GM18868 (cell line): ENCODE results near the gene BRIP1.
A peak's percentile ranks its signal among the peaks of the same experiment; 100 is the strongest.
"Not testable (repeated sequence)": the region's sequence is repeated elsewhere in the genome, so short reads cannot be mapped to it uniquely, and the experiment has no call there.

ENCODE experiments used
- ATAC-seq: cut with Tn5 transposase; IDR thresholded peaks from one replicate; pipeline ENCODE4 v1.9.1; 2021; ENCODE audit warnings: mild to moderate bottlenecking, moderate library complexity; ENCODE audit not compliant: unreplicated experiment

The BRIP1 gene

GRCh38 chr17:61862975-61863800 lies at the start of gene BRIP1:
TSS of gene BRIP1 (minus strand) at chr17:61863528. CDS start at chr17:61861539, 1,989 bp downstream.
- ATAC-seq, result peak; percentile 86

DNA sequence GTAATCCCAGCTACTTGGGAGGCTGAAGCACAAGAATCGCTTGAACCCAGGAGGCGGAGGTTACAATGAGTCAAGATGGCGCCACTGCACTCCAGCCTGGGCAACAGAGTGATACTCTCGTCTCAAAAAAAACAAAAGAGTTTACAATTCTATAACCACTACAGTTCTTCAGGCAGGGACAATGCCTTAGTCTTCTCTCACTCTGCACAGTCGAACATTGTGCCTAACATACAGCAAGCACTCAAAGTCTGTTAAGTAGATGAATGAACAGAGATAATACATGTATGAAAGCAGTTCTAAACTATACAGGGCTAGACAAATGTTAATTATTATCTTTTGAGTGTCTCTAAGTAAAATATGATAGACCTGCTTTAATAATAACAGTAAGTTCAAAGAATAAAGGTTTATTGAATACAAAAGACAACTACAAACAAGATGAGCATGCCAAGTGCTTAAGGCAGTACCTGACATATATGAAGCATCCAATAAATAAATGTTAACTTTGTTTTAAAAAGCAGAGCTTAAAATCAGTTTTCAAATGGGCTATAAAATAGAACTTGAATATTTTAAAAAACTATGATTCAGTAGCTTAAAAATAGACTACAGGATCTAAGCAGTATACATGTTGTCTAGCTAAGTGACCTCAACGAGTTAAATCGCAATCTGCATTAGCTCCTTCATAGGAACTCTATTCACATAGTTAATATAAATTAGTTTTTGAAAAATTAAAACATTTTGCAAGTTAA lies 45.1 kb upstream of the BRIP1 start:
- no peak for ATAC-seq

- no peak for ATAC-seq
Measured at GRCh38 chr17:61907361-61907760, 44.0 kb upstream of the BRIP1 start.

GRCh38 chr17:61904094-61904710 lies 40.9 kb upstream of the BRIP1 start:
- ATAC-seq, result peak; percentile 62

GRCh38 chr17:61903251-61903650 lies 39.9 kb upstream of the BRIP1 start:
- ATAC-seq, result no peak

GRCh38 chr17:61897548-61898180 lies 34.3 kb upstream of the BRIP1 start:
- ATAC-seq, result no peak

DNA sequence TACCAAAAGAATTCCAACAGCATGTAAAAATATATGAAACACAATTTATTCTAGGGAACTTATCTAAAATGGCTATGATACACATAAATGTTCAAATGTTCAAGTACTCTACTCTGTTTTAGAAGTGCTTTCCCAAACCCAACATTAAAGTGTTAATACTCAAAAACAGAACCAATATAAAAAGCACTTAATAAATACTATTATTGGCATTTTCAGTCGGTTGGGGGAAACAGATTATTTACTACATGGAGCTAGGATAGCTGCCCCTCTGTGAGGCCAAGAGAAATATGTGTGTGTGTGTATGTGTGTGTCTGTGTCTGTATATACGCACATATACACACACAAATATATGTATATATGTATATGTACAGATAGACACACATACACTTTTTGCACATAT lies 32.1 kb upstream of the BRIP1 start:
- no peak for ATAC-seq

GRCh38 chr17:61894310-61894709 lies 31.0 kb upstream of the BRIP1 start:
- not testable (repeated sequence) for ATAC-seq

- ATAC-seq, result not testable (repeated sequence)
Measured at GRCh38 chr17:61887733-61888132, 24.4 kb upstream of the BRIP1 start.

- ATAC-seq, result not testable (repeated sequence)
Measured at GRCh38 chr17:61885865-61886264, 22.5 kb upstream of the BRIP1 start.

DNA sequence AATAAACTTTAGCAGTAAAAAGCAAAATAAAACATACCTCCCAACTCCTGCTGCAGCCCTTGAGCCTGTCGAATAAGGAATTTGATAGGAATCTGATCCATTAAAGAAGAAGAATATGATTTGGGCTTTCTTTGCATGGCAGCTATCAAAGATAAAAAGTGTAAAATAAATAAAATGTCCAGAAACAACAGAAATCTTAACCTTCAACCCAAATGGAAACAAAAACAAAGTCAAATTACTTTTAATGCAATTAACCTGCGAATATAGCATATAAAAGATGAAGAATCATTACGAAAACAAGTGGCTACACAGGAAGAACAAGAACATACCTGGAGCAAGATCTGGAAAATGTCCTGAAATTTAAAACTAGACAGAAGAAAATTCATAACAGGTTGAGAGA lies 21.5 kb upstream of the BRIP1 start:
- no peak for ATAC-seq

DNA sequence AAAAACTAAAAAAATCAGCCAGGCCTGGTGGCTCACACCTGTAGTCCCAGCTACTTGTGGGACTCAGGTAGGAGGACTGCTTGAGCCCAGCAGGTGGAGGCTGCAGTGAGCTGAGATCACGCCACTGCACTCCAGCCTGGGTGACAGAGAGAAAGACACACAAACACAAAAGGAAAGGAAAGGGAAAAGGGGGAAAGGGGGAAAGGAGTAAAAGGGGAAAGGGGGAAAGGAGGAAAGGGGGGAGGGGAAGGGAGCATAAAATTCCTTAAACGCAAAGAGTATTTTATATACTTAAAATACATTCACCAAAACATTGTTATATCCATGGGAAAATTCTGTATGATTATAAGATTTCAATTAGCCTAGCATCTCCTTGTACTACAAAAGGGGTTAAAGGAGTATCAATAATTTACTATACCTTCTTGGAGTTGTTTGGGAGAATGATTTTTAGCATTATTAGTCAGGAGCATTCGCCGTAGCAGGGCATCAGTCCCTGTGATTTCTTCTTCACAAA lies 17.3 kb upstream of the BRIP1 start:
- ATAC-seq, result no peak

DNA sequence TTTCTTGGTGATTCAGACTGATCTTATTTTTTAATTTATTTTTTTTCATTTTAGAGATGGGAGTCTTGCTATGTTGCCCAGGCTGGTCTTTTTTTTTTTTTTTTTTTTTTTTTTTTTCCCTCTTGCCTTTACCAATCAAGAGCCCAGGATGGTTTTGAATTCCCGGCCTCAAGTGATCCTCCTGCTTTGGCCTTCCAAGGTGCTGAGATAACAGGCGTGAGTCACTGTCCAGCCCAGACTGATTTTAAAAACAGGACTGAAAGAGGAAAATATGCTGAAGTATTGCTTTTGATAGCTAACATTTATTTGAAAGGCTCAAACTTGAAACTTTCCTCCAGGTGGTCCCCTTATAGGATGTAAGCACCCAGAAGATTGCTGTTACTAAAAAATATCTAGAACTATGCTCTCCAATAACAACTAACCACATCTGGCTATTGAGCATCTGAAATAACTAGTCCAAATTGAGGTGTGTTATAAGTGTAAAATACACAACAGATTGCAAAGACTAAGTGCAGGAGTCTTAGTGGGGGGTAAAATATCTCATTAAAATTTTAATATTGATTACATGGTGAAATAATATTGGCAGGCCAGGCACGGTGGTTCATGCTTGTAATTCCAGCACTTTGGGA lies 15.8 kb upstream of the BRIP1 start:
- no peak for ATAC-seq

GRCh38 chr17:61878520-61878919 lies 15.2 kb upstream of the BRIP1 start:
- ATAC-seq, result no peak

DNA sequence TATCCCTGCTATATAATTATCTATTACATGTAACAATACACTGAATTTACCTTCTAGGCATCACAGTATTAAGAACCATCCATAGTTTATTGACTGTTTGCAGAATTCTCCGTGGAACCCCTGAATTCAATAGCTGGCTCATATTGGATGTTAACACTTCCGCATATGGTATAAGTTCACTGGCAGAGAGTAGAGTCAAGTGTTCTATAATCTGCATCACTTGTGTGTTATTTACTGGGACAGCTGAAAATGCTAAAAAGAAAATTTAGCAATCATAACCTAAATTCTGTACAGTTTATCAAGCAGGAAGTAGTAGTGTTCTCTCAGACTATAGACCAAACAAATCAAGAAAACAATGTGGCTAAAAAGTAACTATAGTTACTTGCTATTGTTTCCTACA lies 14.5 kb upstream of the BRIP1 start:
- ATAC-seq, result no peak

GRCh38 chr17:61875804-61876203 lies 12.5 kb upstream of the BRIP1 start:
- no peak for ATAC-seq

GRCh38 chr17:61875285-61875684 lies 12.0 kb upstream of the BRIP1 start:
- no peak for ATAC-seq

- ATAC-seq, result no peak
Measured at GRCh38 chr17:61874075-61874474, 10.7 kb upstream of the BRIP1 start.

- ATAC-seq, result no peak
Measured at GRCh38 chr17:61872099-61872498, 8.8 kb upstream of the BRIP1 start.

DNA sequence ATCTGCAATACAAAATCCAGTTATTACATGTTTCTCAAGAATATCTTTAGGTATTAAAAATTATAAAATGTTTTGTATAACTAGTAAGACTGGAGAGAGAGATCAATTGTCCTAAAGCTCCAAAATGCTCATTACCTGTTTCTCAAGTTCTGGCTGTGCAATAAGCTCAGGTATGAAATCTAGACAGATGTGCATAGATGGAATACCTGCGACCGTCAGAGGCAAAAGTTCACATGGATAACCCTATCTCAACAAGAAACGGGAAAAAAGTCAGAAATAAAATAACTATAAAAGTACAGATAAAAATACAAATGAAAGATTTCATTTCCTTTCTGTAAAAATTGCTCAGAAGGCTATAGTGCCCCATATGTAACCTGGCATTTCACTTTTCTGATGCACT lies 5.8 kb upstream of the BRIP1 start:
- ATAC-seq, result no peak

DNA sequence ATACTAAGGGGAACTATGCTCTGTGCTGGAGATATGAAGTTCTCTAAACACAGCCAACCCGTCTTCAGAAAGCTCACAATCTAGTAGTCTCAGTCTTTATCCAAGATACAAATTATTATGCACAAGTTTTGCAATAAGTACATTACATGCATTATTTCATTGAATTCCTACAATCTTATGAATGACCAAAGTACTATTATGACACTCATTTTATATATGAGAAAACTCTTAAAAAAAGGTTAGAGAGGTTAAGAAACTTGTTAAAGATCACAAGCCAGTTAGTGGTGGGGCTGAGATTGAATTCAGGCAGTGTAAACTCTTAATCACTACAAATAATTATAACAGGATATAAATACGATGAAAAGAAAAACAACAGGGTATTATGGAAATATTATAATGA lies 4.7 kb upstream of the BRIP1 start:
- ATAC-seq, result no peak
